SK-N-SH treated with all-trans-retinoic acid at 6 μM for 48 hours (cell line): ENCODE data around the gene MLLT1.

Source experiments
- ATAC-seq: fragments of 200-7000 bp; cut with Tn5 transposase; 3 replicates; pipeline ENCODE4 v1.9.1; 2020; ENCODE audit warnings: mild to moderate bottlenecking, moderate library complexity
- CSDC2 ChIP-seq: fragments of 250-450 bp; sonication (Bioruptor Pico); IDR thresholded peaks from 2 replicates; pipeline ENCODE4 v1.5.0; 2020; ENCODE audit warnings: mild to moderate bottlenecking, moderate library complexity
- GLIS3 ChIP-seq: fragments of 250-450 bp; sonication (Bioruptor Pico); IDR thresholded peaks from 2 replicates; pipeline ENCODE4 v1.5.0; 2020; ENCODE audit warnings: mild to moderate bottlenecking, moderate library complexity
- OSR1 ChIP-seq: fragments of 250-450 bp; sonication (Bioruptor Pico); IDR thresholded peaks from 2 replicates; pipeline ENCODE4 v1.8.0; 2022; ENCODE audit warnings: moderate library complexity, mild to moderate bottlenecking, inconsistent platforms
- PPARA ChIP-seq: fragments of 250-450 bp; sonication (Bioruptor Pico); IDR thresholded peaks from 2 replicates; pipeline ENCODE4 v1.5.0; 2020; ENCODE audit warnings: mild to moderate bottlenecking, borderline replicate concordance
- RARB ChIP-seq: fragments of 250-450 bp; sonication (Bioruptor Pico); IDR thresholded peaks from 2 replicates; pipeline ENCODE4 v1.8.0; 2021; ENCODE audit warnings: mild to moderate bottlenecking, moderate library complexity
- SNAI2 ChIP-seq: fragments of 250-450 bp; sonication (Bioruptor Pico); IDR thresholded peaks from 2 replicates; pipeline ENCODE4 v1.5.0; 2020; ENCODE audit warnings: mild to moderate bottlenecking, moderate library complexity
- TCF4 ChIP-seq: fragments of 250-450 bp; sonication (Bioruptor Pico); IDR thresholded peaks from 2 replicates; pipeline ENCODE4 v1.8.0; 2021; ENCODE audit warnings: mild to moderate bottlenecking, moderate library complexity, borderline replicate concordance
- ZC3H10 ChIP-seq: fragments of 250-450 bp; sonication (Bioruptor Pico); IDR thresholded peaks from 2 replicates; pipeline ENCODE4 v1.5.1; 2021; ENCODE audit warnings: mild to moderate bottlenecking, moderate library complexity
- ZFP30 ChIP-seq: fragments of 450-650 bp; formaldehyde crosslinking; IDR thresholded peaks from 2 replicates; pipeline ENCODE4 v1.5.0; 2022; ENCODE audit warnings: mild to moderate bottlenecking, moderate library complexity
- ZNF70 ChIP-seq: fragments of 450-650 bp; formaldehyde crosslinking; IDR thresholded peaks from 2 replicates; pipeline ENCODE4 v1.5.0; 2020; ENCODE audit warnings: mild to moderate bottlenecking, moderate library complexity
- TF ChIP-seq, protein P1 (sequence below): fragments of 250-450 bp; sonication (Bioruptor Pico); IDR thresholded peaks from 2 replicates; pipeline ENCODE4 v1.5.1; 2020; ENCODE audit warnings: low read depth, mild to moderate bottlenecking, moderate library complexity
- TF ChIP-seq, protein P2 (sequence below): fragments of 250-450 bp; sonication (Bioruptor Pico); IDR thresholded peaks from 2 replicates; pipeline ENCODE4 v1.5.0; 2020; ENCODE audit warnings: mild to moderate bottlenecking, moderate library complexity
- TF ChIP-seq, protein P3 (sequence below): fragments of 250-450 bp; sonication (Bioruptor Pico); IDR thresholded peaks from 2 replicates; pipeline ENCODE4 v1.8.0; 2020; ENCODE audit warnings: mild to moderate bottlenecking, moderate library complexity, borderline replicate concordance

MLLT1 gene

DNA sequence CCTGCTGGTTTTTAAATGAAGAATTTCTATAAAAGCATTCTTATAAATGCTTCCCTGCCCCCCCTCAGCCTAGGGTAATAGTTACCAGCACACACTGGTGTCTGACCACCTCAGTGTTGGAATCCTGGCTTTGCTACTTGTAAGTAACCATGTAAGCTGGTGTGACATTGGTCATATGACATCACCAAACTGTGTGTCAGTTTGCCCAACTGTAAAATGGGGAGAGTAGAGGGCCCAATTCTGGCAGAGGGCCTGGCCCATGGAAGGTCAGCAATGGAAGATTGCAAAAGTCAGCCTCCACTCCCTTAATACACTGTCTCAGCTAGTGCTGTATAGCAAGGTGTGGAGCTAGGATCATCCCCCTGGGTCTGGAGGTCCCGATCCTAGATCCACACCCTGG, 112.7 kb downstream of the MLLT1 start (continued):
- TF ChIP-seq GLIS3 (CRISPR knock-in tag): no peak
- TF ChIP-seq SNAI2 (CRISPR knock-in tag): no peak
- TF ChIP-seq, all 23 proteins: peak for 0

DNA sequence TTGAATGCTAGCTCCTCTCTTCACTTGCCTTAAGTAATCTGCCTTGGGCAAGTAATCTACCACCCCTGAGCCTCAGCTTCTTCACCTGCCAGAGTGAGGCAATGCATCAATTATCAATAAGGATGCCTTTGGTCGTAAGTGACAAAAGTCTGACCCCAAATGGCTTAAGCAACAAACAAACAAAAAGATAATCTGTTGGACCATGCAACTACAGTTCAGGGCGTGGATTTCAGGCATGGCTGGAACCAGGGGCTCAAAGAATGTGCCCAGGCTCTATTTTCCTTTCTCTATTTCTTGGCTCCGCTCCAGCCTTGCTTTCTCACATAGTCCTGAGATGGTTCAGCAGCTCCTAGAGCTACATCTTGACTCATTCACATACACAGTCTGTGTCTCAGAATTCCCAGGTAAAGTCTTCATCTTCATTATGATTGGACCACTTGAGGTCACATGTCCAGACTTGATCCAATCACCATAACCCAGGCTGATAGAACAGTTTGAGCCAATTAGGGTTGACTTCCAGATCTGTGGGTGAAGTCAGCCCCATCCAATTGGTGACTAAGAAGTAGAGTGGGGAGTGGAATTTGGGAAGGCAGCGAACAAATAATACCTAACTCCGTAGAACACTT, 114.8 kb downstream of the MLLT1 start:
- no peak for ATAC-seq
- TF ChIP-seq OSR1 (no peak), TCF4 (CRISPR knock-in tag) (no peak)
- TF ChIP-seq, protein P1, sequence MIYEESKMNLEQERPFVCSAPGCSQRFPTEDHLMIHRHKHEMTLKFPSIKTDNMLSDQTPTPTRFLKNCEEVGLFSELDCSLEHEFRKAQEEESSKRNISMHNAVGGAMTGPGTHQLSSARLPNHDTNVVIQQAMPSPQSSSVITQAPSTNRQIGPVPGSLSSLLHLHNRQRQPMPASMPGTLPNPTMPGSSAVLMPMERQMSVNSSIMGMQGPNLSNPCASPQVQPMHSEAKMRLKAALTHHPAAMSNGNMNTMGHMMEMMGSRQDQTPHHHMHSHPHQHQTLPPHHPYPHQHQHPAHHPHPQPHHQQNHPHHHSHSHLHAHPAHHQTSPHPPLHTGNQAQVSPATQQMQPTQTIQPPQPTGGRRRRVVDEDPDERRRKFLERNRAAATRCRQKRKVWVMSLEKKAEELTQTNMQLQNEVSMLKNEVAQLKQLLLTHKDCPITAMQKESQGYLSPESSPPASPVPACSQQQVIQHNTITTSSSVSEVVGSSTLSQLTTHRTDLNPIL (CRISPR knock-in tag): no peak

- TF ChIP-seq ZNF70 (CRISPR knock-in tag) (no peak), RARB (CRISPR knock-in tag) (no peak), ZC3H10 (no peak), ZFP30 (CRISPR knock-in tag) (no peak), TCF4 (CRISPR knock-in tag) (no peak), SNAI2 (CRISPR knock-in tag) (no peak), CSDC2 (CRISPR knock-in tag) (no peak), PPARA (CRISPR knock-in tag) (no peak)
- TF ChIP-seq, protein P2, sequence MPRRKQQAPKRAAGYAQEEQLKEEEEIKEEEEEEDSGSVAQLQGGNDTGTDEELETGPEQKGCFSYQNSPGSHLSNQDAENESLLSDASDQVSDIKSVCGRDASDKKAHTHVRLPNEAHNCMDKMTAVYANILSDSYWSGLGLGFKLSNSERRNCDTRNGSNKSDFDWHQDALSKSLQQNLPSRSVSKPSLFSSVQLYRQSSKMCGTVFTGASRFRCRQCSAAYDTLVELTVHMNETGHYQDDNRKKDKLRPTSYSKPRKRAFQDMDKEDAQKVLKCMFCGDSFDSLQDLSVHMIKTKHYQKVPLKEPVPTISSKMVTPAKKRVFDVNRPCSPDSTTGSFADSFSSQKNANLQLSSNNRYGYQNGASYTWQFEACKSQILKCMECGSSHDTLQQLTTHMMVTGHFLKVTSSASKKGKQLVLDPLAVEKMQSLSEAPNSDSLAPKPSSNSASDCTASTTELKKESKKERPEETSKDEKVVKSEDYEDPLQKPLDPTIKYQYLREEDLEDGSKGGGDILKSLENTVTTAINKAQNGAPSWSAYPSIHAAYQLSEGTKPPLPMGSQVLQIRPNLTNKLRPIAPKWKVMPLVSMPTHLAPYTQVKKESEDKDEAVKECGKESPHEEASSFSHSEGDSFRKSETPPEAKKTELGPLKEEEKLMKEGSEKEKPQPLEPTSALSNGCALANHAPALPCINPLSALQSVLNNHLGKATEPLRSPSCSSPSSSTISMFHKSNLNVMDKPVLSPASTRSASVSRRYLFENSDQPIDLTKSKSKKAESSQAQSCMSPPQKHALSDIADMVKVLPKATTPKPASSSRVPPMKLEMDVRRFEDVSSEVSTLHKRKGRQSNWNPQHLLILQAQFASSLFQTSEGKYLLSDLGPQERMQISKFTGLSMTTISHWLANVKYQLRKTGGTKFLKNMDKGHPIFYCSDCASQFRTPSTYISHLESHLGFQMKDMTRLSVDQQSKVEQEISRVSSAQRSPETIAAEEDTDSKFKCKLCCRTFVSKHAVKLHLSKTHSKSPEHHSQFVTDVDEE (CRISPR knock-in tag): no peak
- TF ChIP-seq, protein P3, sequence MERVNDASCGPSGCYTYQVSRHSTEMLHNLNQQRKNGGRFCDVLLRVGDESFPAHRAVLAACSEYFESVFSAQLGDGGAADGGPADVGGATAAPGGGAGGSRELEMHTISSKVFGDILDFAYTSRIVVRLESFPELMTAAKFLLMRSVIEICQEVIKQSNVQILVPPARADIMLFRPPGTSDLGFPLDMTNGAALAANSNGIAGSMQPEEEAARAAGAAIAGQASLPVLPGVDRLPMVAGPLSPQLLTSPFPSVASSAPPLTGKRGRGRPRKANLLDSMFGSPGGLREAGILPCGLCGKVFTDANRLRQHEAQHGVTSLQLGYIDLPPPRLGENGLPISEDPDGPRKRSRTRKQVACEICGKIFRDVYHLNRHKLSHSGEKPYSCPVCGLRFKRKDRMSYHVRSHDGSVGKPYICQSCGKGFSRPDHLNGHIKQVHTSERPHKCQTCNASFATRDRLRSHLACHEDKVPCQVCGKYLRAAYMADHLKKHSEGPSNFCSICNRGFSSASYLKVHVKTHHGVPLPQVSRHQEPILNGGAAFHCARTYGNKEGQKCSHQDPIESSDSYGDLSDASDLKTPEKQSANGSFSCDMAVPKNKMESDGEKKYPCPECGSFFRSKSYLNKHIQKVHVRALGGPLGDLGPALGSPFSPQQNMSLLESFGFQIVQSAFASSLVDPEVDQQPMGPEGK: no peak
- no peak for ATAC-seq
These were observed 118.4 kb downstream of the MLLT1 start for GRCh38 chr19:6161271-6161850.
